Activated B cell treated with CpG ODN at 0.5 μM for 24 hours (primary cell): ENCODE measurements around the gene ZNF503. TPM values are rescaled to one million over a fixed set of nuclear protein-coding genes. Genes with fewer than 3 reads are reported as not detected.

Source experiments
- ATAC-seq: fragments of 200-7000 bp; cut with Tn5 transposase; one replicate; pipeline ENCODE4 v1.10.0; 2021; ENCODE audit warnings: low read depth, mild to moderate bottlenecking, moderate library complexity
- CTCF ChIA-PET: fragments of 350-600 bp; sonication (Branson Sonifier 250); formaldehyde crosslinking; loops from one replicate; lab custom pipeline; 2021; ENCODE audit warnings: antibody characterized with exemption; lab: Charles Lee
- POLR2A ChIA-PET: fragments of 350-600 bp; sonication (Branson Sonifier 250); formaldehyde crosslinking; loops from one replicate; lab custom pipeline; 2021; ENCODE audit warnings: antibody characterized with exemption; lab: Charles Lee
- DNase-seq: peaks from one replicate; pipeline ENCODE4 v3.0.0; 2022
- H3K27ac Mint-ChIP-seq: one replicate; pipeline ENCODE4 v1.8.0; 2020; ENCODE audit warnings: mixed read lengths
- H3K27me3 Mint-ChIP-seq: one replicate; pipeline ENCODE4 v1.8.0; 2021; ENCODE audit warnings: mixed read lengths
- H3K36me3 Mint-ChIP-seq: one replicate; pipeline ENCODE4 v1.8.0; 2021; ENCODE audit warnings: low read depth, mixed read lengths
- H3K4me1 Mint-ChIP-seq: one replicate; pipeline ENCODE4 v1.8.0; 2021; ENCODE audit warnings: mixed read lengths
- H3K4me3 Mint-ChIP-seq: one replicate; pipeline ENCODE4 v1.8.0; 2020; ENCODE audit warnings: mild to moderate bottlenecking, mixed read lengths
- H3K9me3 Mint-ChIP-seq: one replicate; pipeline ENCODE4 v1.8.0; 2020; ENCODE audit warnings: mixed read lengths
- intact Hi-C: fragments of 100-400 bp; cut with micrococcal nuclease; formaldehyde crosslinking; loops from one replicate; pipeline ENCODE4 v1.15.1; 2024
- total RNA-seq: library from RNA; stranded (reverse); gene quantifications from 2 replicates; pipeline ENCODE4 v1.2.3, GENCODE V29; 2022
- TF ChIP-seq, protein P1 (sequence below): fragments of 200-600 bp; IDR thresholded peaks from one replicate; pipeline ENCODE4 v1.8.0; 2022; ENCODE audit warnings: antibody characterized with exemption, mild to moderate bottlenecking

The ZNF503 gene
- total RNA-seq, 1 donor from 2014 or later, result not detected

DNA sequence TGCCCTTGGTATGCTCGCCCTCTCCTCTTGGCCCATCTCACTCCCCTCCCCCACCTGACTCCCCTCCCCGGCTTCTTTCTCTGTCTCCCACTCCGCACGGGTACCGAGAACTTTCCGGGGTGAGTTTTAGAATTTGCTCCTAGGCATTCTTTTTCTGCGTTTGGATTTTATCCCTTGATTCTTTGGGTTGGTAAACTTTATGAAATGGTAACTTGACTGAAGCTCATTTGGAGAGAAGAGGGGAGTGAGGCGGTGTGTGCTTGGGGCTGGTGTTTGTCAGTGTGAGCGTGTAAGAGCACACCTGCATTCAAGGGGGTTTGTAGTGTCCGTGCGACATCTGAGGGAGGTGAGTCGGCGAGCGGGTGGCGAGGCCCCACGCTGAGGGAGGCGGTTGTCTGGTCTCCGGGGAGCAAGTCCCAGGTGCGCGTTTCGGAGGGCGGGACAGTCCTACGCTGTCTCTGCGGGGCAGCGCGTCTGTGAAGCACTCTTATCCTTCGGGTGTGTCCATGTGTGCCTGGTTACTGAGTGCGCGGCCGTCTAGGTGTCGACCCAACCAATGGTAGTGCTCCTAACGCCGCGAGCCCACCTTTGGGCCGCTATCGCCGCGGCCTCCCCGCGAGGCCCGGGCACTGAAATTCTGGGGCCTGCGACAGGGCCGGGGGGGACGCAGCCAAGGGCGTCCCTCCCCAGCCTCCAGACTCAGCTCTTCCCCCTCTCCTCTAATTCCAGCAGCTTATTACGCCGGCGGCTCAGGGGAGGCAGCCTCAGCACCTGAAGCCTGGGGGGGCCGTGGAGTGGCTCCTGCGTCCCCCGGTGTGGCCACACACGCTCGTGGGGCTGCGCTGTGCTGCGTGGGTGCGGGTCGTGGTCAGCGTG is 2.6 kb upstream of the ZNF503 start:
- no peak for DNase-seq
- ChIA-PET CTCF (no interaction called here), POLR2A (no interaction called here)

DNA sequence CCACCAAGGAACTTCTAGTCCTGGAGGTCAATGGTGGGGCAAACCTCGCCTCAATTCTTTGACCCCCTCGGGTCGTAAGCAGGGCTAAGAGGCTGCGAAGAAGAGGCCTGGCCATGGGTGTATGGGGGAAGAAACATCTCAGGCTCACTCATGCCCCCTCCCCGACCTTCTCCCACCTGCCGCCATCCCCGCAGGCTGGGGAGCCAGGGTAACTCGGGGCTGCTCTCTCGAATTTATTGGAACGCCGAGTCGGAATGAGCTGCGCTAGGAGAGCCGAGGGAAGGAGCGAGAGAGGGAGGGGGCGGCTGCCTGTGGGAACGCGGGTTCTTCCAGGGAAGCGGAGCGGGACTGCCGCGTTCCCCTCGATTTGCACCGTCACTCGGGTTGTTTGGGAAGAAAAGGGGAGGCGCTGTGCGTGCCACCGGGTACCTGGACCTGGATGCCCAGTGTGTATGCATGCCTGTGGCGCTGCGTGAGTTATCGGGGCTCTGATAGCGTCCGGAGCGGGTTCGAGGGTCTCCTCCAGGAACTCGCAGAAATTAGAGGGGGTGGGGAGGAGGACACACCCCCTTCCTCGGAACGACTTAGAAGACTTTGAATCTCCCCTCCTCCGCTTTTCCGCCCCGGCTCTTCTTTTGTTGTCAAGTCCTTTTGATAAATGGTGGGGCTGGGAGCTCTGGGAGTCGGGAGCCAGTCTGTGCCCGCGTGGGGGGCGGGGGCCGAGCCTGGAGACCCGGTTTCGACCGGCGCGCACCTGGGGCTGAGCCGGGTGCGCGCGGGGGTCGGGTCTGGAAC is 1.8 kb upstream of the ZNF503 start:
- no peak for ATAC-seq
- H3K36me3 Mint-ChIP-seq, result no peaks in the 10 kb centered on the region
- ChIA-PET CTCF (no interaction called here), POLR2A (no interaction called here)
- H3K27me3 Mint-ChIP-seq, result peaks cover 59% of the 10 kb centered on the region
- no peaks in the 10 kb centered on the region for H3K9me3 Mint-ChIP-seq
- no peak overlapping the region for H3K27ac Mint-ChIP-seq
- peaks cover 38% of the 10 kb centered on the region for H3K4me1 Mint-ChIP-seq
- H3K4me3 Mint-ChIP-seq, result peak overlapping the region; percentile 86
- intact Hi-C loops, result loop anchor here (5.0 kb wide), 2 partner anchors 1144 to 1709 kb away; no protein-coding TSS in a partner anchor
- TF ChIP-seq, protein P1, sequence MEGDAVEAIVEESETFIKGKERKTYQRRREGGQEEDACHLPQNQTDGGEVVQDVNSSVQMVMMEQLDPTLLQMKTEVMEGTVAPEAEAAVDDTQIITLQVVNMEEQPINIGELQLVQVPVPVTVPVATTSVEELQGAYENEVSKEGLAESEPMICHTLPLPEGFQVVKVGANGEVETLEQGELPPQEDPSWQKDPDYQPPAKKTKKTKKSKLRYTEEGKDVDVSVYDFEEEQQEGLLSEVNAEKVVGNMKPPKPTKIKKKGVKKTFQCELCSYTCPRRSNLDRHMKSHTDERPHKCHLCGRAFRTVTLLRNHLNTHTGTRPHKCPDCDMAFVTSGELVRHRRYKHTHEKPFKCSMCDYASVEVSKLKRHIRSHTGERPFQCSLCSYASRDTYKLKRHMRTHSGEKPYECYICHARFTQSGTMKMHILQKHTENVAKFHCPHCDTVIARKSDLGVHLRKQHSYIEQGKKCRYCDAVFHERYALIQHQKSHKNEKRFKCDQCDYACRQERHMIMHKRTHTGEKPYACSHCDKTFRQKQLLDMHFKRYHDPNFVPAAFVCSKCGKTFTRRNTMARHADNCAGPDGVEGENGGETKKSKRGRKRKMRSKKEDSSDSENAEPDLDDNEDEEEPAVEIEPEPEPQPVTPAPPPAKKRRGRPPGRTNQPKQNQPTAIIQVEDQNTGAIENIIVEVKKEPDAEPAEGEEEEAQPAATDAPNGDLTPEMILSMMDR, result no peak
- no peak for DNase-seq

More for the DNA sequence above, 2.6 kb upstream of the ZNF503 start:
- Mint-ChIP-seq H3K36me3 (no peaks in the 10 kb centered on the region), H3K4me1 (peaks cover 45% of the 10 kb centered on the region), H3K4me3 (no peak overlapping the region), H3K27me3 (peaks cover 59% of the 10 kb centered on the region), H3K27ac (no peak overlapping the region), H3K9me3 (no peaks in the 10 kb centered on the region)
- TF ChIP-seq, protein P1, result no peak
- ATAC-seq, result no peak
- intact Hi-C loops, result loop anchor here (5.0 kb wide), 2 partner anchors 1143 to 1708 kb away; no protein-coding TSS in a partner anchor

DNA sequence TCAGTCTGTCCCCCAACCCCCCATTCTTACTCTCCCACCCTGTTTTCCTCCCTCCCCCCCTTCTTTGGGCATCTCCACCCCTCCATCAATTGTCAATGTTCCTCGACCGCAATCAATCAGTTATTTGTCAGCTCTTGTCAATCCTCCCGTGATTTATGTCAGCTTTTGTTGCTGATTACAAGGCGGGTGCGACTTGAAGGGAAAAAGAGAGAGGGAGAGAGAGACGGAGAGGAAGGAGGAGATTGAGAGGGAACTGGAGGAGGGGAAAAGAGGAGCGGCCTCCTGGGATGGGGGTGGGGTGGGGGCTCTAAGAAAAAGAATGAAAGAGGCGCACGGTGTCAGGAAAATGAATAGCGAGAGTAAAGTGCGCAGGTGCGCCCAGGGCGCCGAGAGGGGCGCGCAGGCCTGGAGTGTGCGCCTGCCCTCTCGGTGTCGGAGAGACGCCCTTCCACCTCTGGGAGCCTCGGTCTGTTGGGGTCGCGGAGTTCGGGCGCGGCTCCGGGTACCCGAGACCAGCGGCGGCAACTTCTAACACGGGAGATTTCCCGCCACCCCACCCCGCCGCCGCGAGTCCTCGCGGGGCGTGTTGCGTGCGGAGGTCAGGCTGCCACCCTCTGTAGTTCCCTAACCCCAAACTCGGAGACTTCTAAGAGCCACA is 1.1 kb upstream of the ZNF503 start:
- Mint-ChIP-seq H3K27ac (no peak overlapping the region), H3K4me3 (peak overlapping the region; percentile 86), H3K36me3 (no peaks in the 10 kb centered on the region), H3K4me1 (peaks cover 33% of the 10 kb centered on the region), H3K9me3 (no peaks in the 10 kb centered on the region), H3K27me3 (peaks cover 57% of the 10 kb centered on the region)
- ChIA-PET CTCF (no interaction called here), POLR2A (no interaction called here)
- peak; percentile 32 for ATAC-seq
- DNase-seq, result no peak
- TF ChIP-seq, protein P1, result no peak
- intact Hi-C loops, result loop anchor here (5.0 kb wide), 2 partner anchors 1145 to 1710 kb away; no protein-coding TSS in a partner anchor

GRCh38 chr10:75400771-75401568 is 594 bp downstream of the ZNF503 start:
- Mint-ChIP-seq H3K36me3 (no peaks in the 10 kb centered on the region), H3K4me1 (peaks cover 29% of the 10 kb centered on the region), H3K27ac (no peak overlapping the region), H3K27me3 (peaks cover 43% of the 10 kb centered on the region), H3K4me3 (peak overlapping the region; percentile 79), H3K9me3 (no peaks in the 10 kb centered on the region)
- ATAC-seq (no peak), DNase-seq (no peak)
- POLR2A ChIA-PET, result no interaction called here
- CTCF ChIA-PET, result interaction anchor here (1.0 kb wide), 1 partner anchor 635 kb away, joined by 4 read pairs; no protein-coding TSS in a partner anchor
- intact Hi-C loops, result loop anchor here (5.0 kb wide), 2 partner anchors 1146 to 1711 kb away; no protein-coding TSS in a partner anchor
- TF ChIP-seq, protein P1, result no peak
